CD4-positive, alpha-beta T cell treated with Interleukin-15 for 1 hour (primary cell): ENCODE measurements around the gene TCEAL3.
"Not testable (repeated sequence)": the region's sequence is repeated elsewhere in the genome, so short reads cannot be mapped to it uniquely, and the experiment has no call there.

Experiments
- DNase-seq: peaks from one replicate; pipeline ENCODE4 v3.0.0-alpha.2; 2020

TCEAL3 gene

DNA sequence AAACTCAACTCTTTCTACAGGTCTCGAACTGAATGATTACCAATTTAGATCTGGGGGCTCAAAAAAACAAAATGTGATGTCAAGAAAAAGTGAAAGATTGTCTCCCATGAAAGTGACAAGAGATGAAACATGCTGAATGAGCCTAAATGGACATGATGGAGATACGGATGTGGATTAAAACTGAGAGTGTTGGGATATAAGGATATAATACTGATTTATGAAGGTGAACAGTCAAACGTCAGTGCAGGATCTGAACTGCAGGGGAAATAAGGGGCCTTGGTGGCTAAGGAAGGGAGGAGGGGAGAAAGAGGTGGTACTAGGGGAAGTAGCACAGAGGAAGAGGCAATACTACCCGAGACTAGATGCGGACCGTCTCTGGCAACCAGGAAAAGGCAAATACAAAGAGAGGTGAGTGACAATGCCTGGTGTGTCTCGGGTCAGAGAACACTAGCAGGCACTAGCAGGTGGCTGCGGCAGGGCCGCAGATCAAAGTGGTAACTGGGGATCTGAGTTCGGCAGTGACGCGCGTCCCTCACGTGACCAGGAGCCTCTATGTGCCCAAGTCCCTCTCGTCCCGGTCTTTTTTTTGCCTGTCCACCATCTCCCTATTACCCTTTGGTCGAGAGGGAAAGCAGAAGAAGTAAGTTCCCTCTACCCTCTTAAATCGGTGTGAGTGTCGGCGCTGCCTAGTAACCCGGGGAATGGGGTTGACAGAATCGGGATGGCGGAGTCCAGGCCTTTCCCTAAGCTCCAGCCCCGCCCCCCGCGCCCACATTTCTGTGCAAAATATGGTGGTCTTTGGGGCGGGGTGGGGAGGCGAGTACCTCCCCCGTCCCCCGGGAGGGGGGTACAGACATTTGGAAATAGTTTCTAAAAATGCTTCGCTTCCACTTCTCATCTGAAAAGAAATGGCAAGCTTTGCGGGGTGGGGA is 20.9 kb downstream of the TCEAL3 start, which contains the start of gene TCEAL1:
TCEAL1 (plus strand) TSS at position 590 of the 932 bp plus-strand sequence. CDS start 942 bp downstream, outside the sequence.
- DNase-seq = peak; percentile 55

DNA sequence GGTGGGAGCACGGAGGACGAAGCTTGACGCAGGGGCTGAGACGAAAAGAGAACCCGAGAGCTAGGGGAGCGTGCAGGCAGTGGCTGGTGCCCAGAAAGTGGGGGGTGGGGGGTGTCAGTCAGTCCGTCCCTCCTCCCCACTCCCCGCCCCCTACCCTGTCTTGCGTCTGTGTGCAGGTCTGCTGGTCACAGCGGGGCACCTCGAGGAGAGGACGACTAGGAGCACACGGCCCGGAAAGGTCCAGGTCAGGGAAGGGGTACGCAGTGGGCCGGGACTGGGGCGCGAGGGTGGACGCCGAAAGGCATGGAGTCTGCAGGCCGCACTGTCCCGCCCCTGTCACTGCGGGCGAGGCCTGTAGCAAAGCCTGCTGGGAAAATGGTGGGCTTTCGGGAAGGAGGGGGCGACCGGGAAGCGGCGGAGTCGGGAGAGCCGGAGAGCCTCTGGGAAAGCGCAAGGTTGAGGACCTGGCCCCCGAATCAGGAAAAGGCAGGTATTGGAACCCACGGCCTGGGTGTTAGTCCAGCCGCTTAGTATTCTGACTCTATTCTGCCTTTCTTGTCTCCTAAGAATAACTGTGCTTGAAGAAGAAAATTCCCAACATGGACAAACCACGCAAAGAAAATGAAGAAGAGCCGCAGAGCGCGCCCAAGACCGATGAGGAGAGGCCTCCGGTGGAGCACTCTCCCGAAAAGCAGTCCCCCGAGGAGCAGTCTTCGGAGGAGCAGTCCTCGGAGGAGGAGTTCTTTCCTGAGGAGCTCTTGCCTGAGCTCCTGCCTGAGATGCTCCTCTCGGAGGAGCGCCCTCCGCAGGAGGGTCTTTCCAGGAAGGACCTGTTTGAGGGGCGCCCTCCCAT is 21.8 kb downstream of the TCEAL3 start:
- peak; percentile 25 for DNase-seq

DNA sequence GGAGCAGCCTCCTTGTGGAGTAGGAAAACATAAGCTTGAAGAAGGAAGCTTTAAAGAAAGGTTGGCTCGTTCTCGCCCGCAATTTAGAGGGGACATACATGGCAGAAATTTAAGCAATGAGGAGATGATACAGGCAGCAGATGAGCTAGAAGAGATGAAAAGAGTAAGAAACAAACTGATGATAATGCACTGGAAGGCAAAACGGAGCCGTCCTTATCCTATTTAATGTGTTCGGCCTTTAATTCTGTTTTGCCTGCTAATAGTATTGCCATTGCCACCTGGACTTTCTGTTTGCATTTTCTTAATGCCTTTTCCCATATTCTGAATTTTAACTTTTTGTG is 22.4 kb downstream of the TCEAL3 start:
- no peak for DNase-seq

DNA sequence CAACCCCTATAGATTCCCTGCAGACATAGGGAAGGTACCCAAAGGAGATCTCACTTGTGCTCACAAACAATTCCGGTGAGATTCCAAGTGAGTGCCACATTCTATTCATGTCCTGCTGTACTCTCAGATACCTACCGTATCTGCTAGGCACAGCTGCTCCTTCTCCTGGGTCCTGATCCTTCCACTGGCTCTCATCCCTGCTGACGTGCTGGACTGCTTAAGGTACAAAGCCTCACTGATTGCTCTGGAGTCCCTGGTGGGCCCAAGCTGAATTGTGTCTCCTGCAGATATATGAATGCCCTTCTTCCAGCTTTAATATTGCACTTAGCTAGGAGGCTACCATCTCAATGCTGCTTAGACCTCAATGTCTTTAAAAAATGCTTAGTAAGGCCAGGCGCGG is 23.4 kb downstream of the TCEAL3 start:
- no peak for DNase-seq

DNA sequence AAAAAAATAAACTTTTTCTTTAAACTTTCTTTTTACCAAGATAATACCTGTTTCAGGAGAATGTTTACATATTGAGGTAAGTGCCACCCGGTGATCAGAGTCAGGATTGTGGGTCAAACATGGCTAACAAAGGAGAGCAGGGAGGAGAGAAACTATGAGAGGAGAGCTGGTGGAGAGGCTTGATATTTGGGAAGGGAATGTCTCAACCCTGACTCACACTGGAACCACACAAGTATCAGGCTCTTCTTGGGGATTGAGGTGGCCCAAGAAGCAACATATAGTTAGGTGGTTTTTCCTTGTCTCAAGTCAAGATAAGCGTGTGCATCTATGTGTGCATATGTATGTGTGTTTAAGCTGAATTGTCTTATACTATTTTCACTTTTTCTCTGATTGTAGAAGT is 27.7 kb downstream of the TCEAL3 start:
- DNase-seq = no peak

DNA sequence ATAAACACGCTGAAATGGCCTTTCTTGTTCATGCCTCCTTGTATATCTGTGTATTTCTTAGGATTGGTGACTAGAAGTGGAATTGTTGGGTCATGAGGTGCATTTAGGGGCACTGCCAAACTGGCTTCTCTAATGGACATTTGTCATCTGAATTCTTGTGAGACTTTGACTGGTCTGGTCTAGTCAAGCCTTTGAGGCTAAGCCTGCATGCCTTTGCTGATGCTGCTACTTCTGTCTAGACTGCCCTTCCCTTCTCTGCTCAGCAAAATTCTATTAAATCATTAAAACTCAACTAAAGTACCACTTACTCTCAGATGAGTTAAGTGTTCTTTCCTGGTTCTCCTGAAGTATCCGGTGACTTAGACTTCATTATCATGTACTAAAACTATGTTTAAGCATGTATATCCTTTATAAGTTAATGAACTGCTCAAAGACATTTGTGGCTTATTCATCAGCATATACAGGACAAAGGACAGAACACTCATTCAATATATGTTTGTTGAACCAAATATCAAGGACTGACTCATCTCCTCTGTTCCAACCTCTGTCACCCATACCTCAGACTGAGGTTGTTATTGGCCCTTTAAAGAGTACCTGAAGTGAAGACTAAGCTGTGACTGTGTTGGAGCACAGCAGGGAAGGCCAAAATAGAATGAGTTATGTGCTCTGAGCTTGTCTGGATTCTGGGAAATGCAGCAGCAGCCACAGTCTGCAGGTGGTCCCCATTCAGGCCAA is 30.0 kb downstream of the TCEAL3 start:
- no peak for DNase-seq

DNA sequence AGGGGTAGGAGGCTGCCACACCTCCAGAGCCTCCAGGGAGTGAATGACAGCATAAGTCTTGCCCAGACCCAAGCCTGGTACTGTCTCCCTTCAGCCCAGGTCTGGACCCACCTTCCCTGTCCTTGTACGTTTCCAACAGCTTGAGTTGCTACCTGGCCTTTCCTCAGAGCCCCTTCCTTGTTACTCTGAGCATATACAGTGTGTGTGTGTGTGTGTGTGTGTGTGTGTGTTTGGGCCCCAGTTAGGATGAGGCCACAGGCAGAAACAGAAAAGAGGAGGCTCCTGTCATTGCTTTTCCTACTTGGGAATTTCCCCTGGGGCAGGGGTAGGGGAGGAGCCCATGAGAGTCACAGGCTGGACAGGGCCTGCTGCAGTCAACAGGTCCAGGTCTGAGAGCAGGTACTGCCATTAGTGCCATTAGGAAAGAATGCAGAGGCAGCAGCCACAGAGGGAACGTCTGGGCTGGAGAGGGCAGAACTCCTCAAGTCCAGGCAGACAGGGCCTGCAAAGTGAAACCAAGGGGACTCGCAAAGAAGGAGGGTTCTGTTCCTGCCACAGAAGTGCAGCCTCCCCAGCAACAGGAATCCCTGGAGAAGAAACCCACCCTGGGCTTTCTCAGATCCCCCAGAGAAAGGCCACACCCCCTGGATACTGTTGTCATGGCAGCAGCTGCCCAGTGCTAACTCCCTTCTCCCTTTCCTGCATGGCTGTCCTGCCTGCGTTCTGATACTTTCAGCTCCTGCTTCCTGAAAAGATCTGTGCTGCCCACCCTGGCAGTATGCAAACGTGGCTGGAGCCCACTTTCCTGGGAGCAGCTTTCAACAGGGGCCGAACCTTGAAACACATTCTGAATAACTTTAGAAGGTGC is 30.9 kb downstream of the TCEAL3 start:
- DNase-seq = not testable (repeated sequence)

DNA sequence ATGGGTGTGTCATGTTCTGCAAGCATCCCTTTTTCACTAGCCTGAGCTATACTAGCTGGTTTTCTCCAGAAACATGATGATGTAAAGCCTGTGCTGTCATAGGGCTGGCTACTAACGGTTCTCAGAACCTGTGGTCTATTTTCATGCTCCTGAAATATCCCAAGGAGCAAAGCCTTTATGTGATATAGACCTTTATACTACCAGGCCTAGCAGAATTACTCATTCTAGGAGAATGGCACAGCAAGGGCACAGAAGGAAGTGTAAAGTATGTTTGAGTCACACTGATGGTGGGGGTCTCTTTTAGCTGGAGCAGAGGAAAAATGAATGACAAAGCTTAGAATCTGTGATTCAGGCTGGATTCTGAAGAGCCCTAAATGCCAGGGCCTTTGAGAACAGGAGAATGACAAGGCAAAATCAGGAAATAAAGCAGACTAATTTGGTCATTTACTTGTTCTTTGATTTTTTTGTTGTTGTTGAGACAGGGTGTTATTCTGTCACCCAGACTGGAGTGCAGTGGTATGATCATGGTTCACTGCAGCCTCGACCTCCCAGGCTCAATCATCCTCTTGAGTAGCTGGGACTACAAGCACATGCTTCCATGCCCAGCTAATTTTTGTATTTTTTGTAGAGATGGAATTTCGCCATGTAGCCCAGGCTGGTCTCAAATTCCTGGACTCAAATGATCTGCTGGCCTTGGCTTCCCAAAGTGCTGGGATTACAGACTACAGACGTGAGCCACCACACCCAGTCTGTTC is 32.8 kb downstream of the TCEAL3 start:
- DNase-seq = no peak

DNA sequence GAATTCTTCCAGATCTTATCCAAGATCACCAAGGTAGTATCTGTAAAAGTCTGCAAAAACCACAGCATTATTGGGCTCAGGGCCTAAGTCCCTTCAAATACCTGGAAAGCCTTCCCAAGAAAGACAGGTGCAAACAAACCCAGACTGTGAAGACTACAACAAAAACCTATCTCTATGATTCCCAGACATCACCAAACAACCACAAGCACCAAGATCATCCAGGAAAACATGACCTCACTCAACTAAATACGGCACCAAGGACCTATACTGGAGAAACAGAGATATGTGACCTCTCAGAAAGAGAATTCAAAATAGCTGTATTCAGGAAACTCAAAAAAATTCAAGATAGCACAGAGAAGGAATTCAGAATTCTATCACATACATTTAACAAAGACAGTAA is 36.4 kb downstream of the TCEAL3 start:
- no peak for DNase-seq

DNA sequence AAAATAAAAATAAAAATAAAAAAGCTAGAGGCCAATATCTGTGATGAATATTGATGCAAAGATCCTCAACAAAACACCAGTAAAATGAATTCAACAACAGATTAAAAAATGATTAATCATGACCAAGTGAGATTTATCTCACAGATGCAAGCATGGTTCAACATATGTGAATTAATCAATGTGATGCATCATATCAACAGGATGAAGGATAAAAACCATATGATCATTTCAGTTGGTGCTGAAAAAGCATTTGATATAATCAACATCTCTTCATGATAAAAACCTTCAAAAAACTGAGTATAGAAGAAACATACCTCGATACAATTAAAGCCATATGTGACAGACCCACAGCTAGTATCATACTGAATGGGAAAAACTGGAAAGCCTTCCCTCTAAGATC is 39.9 kb downstream of the TCEAL3 start:
- no peak for DNase-seq

DNA sequence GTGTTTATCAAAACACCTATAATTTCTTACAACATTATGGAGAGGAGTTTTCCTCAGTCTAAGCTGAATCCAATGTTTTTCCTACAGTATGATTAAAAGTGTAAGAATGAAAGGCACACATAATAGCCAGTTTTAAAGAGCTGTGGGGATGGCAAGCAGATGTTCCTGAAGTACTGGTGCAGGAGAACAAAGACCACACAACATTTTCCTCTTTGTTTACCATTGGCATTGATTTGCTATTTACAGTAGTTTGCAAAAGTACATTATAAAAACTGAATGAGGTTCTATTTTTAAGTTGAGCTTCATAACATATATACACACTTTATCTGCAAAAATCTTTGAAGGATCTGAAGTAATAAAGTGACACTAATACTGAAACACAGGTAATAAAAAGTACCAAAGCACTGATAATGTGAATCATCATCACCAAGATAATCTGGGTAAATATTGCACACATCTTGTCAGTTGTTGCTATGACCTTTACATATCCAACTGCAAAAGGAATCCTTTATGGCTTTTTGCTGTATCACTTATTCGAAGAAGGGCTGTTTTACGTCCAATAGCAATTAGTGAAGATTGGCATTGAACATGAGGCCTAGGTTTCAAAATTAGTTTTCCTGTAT is 43.5 kb downstream of the TCEAL3 start:
- no peak for DNase-seq

DNA sequence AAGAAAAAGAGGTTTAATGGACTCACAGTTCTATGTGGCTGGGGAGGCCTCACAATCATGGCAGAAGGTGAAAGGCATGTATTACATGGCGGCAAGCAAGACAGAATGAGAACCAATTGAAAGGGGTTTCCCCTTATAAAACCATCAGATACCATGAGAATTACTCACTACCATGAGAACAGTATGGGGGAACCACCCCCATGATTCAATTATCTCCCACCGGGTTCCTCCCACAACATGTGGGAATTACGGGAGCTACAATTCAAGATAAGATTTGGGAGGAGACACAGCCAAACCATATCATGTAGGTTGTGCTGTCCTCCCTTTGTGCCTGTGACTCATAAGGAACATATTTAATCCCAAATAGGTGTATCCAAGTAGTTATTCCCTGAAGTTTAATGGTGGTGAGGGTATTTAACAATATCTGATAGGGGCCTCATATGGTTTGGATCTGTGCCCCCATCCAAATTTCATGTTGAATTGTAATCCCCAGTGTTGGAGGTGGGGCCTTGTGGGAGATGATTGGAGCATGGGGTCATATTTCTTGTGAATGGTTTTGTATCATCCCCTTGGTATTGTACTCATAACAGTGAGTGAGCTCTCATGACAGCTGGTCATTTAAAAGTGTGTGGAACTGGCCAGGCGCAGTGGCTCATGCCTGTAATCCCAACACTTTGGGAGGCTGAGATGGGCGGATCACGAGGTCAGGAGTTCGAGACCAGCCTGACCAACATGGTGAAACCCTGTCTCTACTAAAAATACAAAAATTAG is 47.7 kb downstream of the TCEAL3 start:
- not testable (repeated sequence) for DNase-seq

DNA sequence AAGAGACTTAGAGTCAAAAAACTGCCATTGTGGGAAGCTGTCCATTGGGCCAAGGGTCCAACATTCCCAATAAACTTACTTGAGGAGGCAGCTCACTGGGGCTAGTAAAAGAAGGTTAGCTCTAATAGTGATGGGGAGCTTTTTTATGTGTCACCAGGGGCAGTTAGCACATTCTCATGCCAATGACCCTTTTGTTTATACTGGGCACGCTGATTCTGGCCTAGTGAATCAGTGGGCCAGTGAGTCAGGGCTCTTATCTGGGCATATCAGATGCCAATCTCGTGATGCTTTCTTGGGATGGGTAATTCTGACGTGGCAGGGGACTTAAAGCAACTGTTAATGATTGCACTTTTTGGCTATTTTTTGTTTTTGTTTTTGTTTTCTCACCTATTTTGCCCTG is 48.9 kb downstream of the TCEAL3 start:
- DNase-seq = no peak

DNA sequence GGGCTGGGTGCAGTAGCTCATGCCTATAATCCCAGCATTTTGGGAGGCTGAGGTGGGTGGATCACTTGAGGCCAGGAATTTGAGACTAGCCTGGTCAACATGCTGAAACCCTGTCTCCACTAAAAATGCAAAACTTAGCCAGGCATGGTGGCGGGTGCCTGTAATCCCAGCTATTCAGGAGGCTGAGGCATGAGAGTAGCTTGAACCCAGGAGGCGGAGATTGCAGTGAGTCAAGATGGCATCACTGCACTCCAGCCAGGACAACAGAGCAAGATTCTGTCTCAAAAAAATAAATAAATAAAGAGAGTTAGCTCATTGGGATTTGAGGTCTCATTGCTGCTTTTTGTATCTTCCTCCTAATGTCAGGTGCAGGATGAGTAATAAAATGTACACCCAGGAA is 49.3 kb downstream of the TCEAL3 start:
- DNase-seq = not testable (repeated sequence)

DNA sequence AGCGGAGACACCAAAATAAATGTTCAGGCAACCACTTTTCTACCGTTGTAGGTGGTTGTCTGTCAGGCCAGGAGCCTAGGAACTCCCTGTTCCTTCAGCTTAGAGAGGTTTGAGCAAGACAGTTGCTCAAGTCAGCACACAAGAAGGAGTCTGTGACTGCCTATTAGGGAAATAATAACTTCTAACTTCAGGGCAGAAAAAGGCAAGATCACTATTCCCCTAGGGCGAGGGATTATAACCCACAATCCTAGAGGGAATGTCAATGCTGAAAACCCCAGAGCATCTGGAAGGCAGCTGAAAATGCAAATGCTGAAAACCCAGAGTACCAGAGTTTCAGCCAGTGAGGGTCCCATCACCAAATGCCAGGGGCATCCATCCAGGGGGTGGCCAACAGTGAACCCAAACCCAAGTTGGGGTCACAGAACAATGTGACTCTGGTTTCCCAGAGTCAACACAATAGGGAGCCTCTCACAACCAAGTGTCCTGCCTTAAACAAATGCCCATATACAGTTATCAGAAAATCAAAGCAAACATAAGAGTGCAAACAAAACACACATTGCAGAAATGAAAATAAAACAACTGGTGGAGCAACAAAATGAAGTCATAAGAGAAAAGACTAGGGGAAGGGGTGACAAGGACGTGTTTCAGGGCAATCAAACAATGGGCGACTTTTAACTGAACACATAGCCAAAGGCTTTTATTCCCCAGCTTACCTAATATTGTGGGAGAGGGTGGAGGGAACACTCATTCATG is 51.1 kb downstream of the TCEAL3 start:
- DNase-seq = no peak

DNA sequence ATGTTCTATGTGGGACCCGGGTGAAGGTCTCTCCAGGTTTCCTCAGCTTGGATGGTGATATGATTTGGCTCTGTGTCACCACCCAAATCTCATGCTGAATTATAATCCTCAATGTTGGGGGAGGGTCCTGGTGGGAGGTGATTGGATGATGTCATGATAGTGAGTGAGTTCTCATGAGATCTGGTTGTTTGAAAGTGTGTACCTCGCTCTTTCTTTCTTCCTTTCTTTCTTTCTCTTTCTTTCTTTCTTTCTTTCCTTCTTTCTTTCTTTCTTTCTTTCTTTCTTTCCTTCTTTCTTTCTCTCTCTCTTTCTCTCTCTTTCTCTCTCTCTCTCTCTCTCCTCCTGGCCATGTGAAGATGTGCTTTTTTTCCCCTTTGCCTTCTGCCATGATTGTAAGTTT is 51.7 kb downstream of the TCEAL3 start:
- DNase-seq = not testable (repeated sequence)
